GM23338 (cell line): Measurements from ENCODE around the gene C14orf119.

Experiments used
- CREB1 ChIP-seq: fragments of 250-450 bp; sonication (Bioruptor Pico); IDR thresholded peaks from 2 replicates; pipeline ENCODE4 v1.5.0; 2020; ENCODE audit warnings: low read depth, mild to moderate bottlenecking, moderate library complexity
- CTCF ChIP-seq, 2 experiments: fragments of 200-600 bp in 1 of 2; sonication (generic) in 1 of 2; conservative IDR thresholded peaks; 2 replicates each; pipeline versions ENCODE4 v1.5.1 to v1.6.1; 2016 to 2017; ENCODE audit warnings: antibody characterized with exemption in 2 of 2, low read depth in 2 of 2, mild to moderate bottlenecking in 2 of 2, moderate library complexity in 1 of 2
- EZH2 ChIP-seq: fragments of 200-600 bp; sonication (generic); IDR thresholded peaks from one replicate; pipeline ENCODE4 v1.8.0; 2017; ENCODE audit warnings: antibody characterized with exemption, mild to moderate bottlenecking, low read depth; ENCODE audit not compliant: unreplicated experiment
- EZH2phosphoT487 ChIP-seq: fragments of 200-600 bp; sonication (generic); IDR thresholded peaks from one replicate; pipeline ENCODE4 v1.8.1; 2018; ENCODE audit warnings: antibody characterized with exemption; ENCODE audit not compliant: unreplicated experiment
- JUNB ChIP-seq: IDR thresholded peaks from one replicate; pipeline ENCODE4 v1.6.1; 2016; ENCODE audit warnings: antibody characterized with exemption; ENCODE audit not compliant: unreplicated experiment
- POLR2AphosphoS5 ChIP-seq: IDR thresholded peaks from 2 replicates; pipeline ENCODE4 v1.6.1; 2016; ENCODE audit warnings: antibody characterized with exemption, low read depth
- REST ChIP-seq: IDR thresholded peaks from one replicate; pipeline ENCODE4 v1.6.1; 2018; ENCODE audit warnings: antibody characterized with exemption; ENCODE audit not compliant: unreplicated experiment
- STAT1 ChIP-seq: IDR thresholded peaks from one replicate; pipeline ENCODE4 v1.6.1; 2016; ENCODE audit warnings: antibody characterized with exemption; ENCODE audit not compliant: unreplicated experiment
- ZNF462 ChIP-seq: fragments of 250-450 bp; sonication (Bioruptor Pico); IDR thresholded peaks from 2 replicates; pipeline ENCODE4 v1.5.0; 2020; ENCODE audit warnings: mild to moderate bottlenecking, moderate library complexity

GRCh38 chr14:23141706-23142444 is 46.6 kb downstream of the C14orf119 start:
- TF ChIP-seq CTCF (conservative IDR thresholded peaks at IDR 0.05; ENCODE audit: low read depth in 2 of 2) (no peak), CREB1 (CRISPR knock-in tag) (no peak), POLR2AphosphoS5 (no peak), EZH2 (no peak), ZNF462 (no peak), REST (no peak), STAT1 (no peak), EZH2phosphoT487 (no peak), JUNB (no peak)
